ENCODE data around the gene PLXNA1. TPM values are rescaled to one million over a fixed set of nuclear protein-coding genes. Genes with fewer than 3 reads are reported as not detected.

The PLXNA1 gene
- total RNA-seq, 2 donors from 2014 or later: 17.0 to 49.5 TPM

DNA sequence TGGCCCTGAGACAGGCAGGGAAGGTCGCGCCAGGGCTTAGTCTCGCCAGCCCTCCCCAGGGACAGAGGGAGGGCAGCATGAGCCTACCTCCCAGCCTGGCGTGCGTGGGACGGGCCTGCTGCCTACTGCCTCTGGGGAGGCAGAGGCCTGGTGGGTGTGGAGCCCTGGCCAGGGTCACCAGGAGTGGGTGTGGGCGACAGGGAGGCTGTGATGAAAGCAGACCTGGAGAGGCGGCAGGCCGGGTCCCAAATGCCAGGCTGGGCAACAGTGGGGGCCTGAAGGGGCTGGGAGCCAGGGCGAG is 33.1 kb downstream of the PLXNA1 start:
- TF ChIP-seq, protein P1, sequence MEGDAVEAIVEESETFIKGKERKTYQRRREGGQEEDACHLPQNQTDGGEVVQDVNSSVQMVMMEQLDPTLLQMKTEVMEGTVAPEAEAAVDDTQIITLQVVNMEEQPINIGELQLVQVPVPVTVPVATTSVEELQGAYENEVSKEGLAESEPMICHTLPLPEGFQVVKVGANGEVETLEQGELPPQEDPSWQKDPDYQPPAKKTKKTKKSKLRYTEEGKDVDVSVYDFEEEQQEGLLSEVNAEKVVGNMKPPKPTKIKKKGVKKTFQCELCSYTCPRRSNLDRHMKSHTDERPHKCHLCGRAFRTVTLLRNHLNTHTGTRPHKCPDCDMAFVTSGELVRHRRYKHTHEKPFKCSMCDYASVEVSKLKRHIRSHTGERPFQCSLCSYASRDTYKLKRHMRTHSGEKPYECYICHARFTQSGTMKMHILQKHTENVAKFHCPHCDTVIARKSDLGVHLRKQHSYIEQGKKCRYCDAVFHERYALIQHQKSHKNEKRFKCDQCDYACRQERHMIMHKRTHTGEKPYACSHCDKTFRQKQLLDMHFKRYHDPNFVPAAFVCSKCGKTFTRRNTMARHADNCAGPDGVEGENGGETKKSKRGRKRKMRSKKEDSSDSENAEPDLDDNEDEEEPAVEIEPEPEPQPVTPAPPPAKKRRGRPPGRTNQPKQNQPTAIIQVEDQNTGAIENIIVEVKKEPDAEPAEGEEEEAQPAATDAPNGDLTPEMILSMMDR (IDR thresholded peaks at IDR 0.05): no peak
- TF ChIP-seq POLR2AphosphoS5 (IDR thresholded peaks at IDR 0.05) (no peak), POLR2A (IDR thresholded peaks at IDR 0.05) (no peak)
- 96% methylated on average over 9 of the region's 10 CpGs for WGBS
- intact Hi-C loops (cut with DNase I): no loop called here
- Histone ChIP-seq H3K27ac (no peak overlapping the region), H3K27me3 (replicated peaks; ENCODE audit: insufficient read depth) (no peaks in the 10 kb centered on the region), H3K36me3 (peaks cover 0 to 16% of the 10 kb centered on the region in 2 donors), H3K4me1 (replicated peaks) (no peaks in the 10 kb centered on the region), H3K9me3 (no peaks in the 10 kb centered on the region), H3K4me3 (no peak overlapping the region)
- no peak for DNase-seq (ENCODE audit: low spot score)

DNA sequence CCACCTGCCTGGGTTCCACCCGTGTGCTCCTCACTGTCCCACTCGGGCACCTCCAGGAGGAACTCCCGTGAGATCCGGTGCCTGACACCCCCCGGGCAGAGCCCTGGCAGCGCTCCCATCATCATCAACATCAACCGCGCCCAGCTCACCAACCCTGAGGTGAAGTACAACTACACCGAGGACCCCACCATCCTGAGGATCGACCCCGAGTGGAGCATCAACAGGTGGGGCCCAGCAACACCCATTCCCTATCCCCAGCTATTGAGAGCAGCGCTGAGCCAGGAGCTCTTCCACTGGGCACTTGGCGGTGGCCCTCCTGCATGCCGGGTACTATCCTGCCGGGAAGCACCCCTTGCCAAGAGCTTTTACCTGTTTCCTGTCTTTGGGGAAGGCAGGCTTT is 33.5 kb downstream of the PLXNA1 start:
- no peak overlapping the region for H3K4me3 ChIP-seq
- no peaks in the 10 kb centered on the region for H3K4me1 ChIP-seq (replicated peaks)
- no peak for DNase-seq (ENCODE audit: low spot score)
- H3K27me3 ChIP-seq (replicated peaks; ENCODE audit: insufficient read depth): no peaks in the 10 kb centered on the region
- 92% methylated on average over 15 of the region's 15 CpGs for WGBS
- no peak for TF ChIP-seq POLR2A (IDR thresholded peaks at IDR 0.05)
- TF ChIP-seq, protein P1 (IDR thresholded peaks at IDR 0.05): no peak
- no peak for TF ChIP-seq POLR2AphosphoS5 (IDR thresholded peaks at IDR 0.05)
- H3K27ac ChIP-seq: no peak overlapping the region
- peaks cover 0 to 16% of the 10 kb centered on the region in 2 donors for H3K36me3 ChIP-seq
- H3K9me3 ChIP-seq: no peaks in the 10 kb centered on the region
- intact Hi-C loops (cut with DNase I): no loop called here

DNA sequence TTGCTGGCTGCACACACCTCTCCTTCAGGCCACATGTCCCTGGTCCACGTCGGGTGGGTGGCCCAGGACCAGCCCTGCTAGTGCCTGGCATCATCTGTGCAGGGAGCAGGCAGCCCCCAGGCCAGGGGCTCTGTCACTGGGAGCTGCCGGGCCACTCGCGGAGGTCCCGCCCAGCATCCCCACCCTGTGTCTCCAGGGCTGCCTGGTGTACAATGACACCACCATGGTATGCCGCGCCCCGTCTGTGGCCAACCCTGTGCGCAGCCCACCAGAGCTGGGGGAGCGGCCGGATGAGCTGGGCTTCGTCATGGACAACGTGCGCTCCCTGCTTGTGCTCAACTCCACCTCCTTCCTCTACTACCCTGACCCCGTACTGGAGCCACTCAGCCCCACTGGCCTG is 34.3 kb downstream of the PLXNA1 start:
- 95% methylated on average over 16 of the region's 16 CpGs for WGBS
- H3K36me3 ChIP-seq: peaks cover 3 to 11% of the 10 kb centered on the region in 2 donors
- intact Hi-C loops (cut with DNase I): no loop called here

DNA sequence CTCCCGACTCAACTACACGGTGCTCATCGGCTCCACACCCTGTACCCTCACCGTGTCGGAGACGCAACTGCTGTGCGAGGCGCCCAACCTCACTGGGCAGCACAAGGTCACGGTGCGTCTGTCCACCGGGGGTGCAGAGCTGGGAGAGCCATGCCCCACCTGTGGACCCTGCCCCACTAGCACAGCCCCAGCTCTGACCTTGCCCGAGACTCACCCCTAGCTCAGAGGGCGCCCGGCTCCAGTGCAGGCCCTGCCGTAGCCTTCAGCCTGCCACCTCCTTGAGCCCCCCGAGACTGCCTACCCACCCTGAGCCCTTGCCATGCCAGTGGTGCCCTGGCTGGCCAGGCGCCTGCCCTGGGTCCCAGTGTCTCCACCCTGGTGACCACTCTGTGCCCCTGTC is 34.9 kb downstream of the PLXNA1 start:
- Histone ChIP-seq H3K36me3 (peaks cover 5 to 10% of the 10 kb centered on the region in 2 donors), H3K9me3 (no peaks in the 10 kb centered on the region), H3K4me1 (replicated peaks) (no peaks in the 10 kb centered on the region), H3K4me3 (no peak overlapping the region), H3K27me3 (replicated peaks; ENCODE audit: insufficient read depth) (no peaks in the 10 kb centered on the region), H3K27ac (no peak overlapping the region)
- WGBS: 94% methylated on average over 17 of the region's 17 CpGs
- TF ChIP-seq, protein P1 (IDR thresholded peaks at IDR 0.05): no peak
- TF ChIP-seq POLR2A (IDR thresholded peaks at IDR 0.05) (no peak), POLR2AphosphoS5 (IDR thresholded peaks at IDR 0.05) (no peak)
- intact Hi-C loops (cut with DNase I): no loop called here
- no peak for DNase-seq (ENCODE audit: low spot score)

More for the DNA sequence above, 34.3 kb downstream of the PLXNA1 start:
- H3K4me3 ChIP-seq: no peak overlapping the region
- no peaks in the 10 kb centered on the region for H3K9me3 ChIP-seq
- no peaks in the 10 kb centered on the region for H3K4me1 ChIP-seq (replicated peaks)
- TF ChIP-seq POLR2AphosphoS5 (IDR thresholded peaks at IDR 0.05): no peak
- no peaks in the 10 kb centered on the region for H3K27me3 ChIP-seq (replicated peaks; ENCODE audit: insufficient read depth)
- DNase-seq (ENCODE audit: low spot score): no peak
- no peak overlapping the region for H3K27ac ChIP-seq

DNA sequence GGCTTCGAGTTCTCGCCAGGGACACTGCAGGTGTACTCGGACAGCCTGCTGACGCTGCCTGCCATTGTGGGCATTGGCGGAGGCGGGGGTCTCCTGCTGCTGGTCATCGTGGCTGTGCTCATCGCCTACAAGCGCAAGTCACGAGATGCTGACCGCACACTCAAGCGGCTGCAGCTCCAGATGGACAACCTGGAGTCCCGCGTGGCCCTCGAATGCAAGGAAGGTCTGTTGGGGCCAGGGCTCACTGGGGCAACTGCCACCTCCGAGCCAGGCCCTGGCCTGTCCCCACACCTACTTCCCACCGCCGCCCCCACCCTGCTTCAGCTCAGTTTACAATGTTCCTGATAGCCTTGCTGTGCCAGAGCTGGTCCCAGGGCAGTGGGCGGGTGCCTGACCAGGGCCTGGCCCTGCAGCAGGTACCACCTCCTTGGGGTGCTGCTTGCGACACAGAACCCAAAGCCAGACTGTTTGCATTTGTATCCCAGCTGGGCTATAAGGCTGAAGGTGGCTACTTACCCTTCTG is 35.5 kb downstream of the PLXNA1 start:
- H3K27me3 ChIP-seq (replicated peaks; ENCODE audit: insufficient read depth): no peaks in the 10 kb centered on the region
- no peaks in the 10 kb centered on the region for H3K4me1 ChIP-seq (replicated peaks)
- H3K9me3 ChIP-seq: no peaks in the 10 kb centered on the region
- intact Hi-C loops (cut with DNase I): no loop called here
- peaks cover 5 to 10% of the 10 kb centered on the region in 2 donors for H3K36me3 ChIP-seq
- DNase-seq (ENCODE audit: low spot score): no peak
- TF ChIP-seq, protein P1 (IDR thresholded peaks at IDR 0.05): no peak
- no peak for TF ChIP-seq POLR2A (IDR thresholded peaks at IDR 0.05)
- TF ChIP-seq POLR2AphosphoS5 (IDR thresholded peaks at IDR 0.05): no peak
- H3K27ac ChIP-seq: no peak overlapping the region
- WGBS: 96% methylated on average over 20 of the region's 20 CpGs
- H3K4me3 ChIP-seq: no peak overlapping the region

Data from prostate gland (tissue), 2 donors.